Activated T-helper 1 cell treated with anti-CD3 and anti-CD28 coated beads, Interleukin-12 subunit alpha, Interleukin-12 subunit beta, Interleukin-2, Interleukin-4 antibody, amounts not matched to agents 30 ng/mL and 10 ng/mL and 1 ng/mL, durations not matched to agents 14 hours and 24 hours and 36 hours (primary cell): ENCODE results near the gene C11orf21. TPM values are rescaled to one million over a fixed set of nuclear protein-coding genes. Genes with fewer than 3 reads are reported as not detected.
"Not testable (repeated sequence)": the region's sequence is repeated elsewhere in the genome, so short reads cannot be mapped to it uniquely, and the experiment has no call there.

Experiments
- DNase-seq: peaks from one replicate; pipeline ENCODE4 v3.0.0; 2021; ENCODE audit warnings: low spot score
- H3K27ac Mint-ChIP-seq: one replicate; pipeline ENCODE4 v1.8.0; 2021; ENCODE audit warnings: mild to moderate bottlenecking, mixed read lengths
- H3K27me3 Mint-ChIP-seq: one replicate; pipeline ENCODE4 v1.8.0; 2022; ENCODE audit warnings: mild to moderate bottlenecking, moderate library complexity, mixed read lengths; ENCODE audit not compliant: insufficient read depth
- H3K36me3 Mint-ChIP-seq: one replicate; pipeline ENCODE4 v1.8.0; 2021; ENCODE audit warnings: low read depth, mixed read lengths
- H3K4me1 Mint-ChIP-seq: one replicate; pipeline ENCODE4 v1.8.0; 2021; ENCODE audit warnings: low read depth, mixed read lengths
- H3K4me3 Mint-ChIP-seq: one replicate; pipeline ENCODE4 v1.8.0; 2021; ENCODE audit warnings: mild to moderate bottlenecking, moderate library complexity, mixed read lengths
- H3K9me3 Mint-ChIP-seq: one replicate; pipeline ENCODE4 v1.8.0; 2021; ENCODE audit warnings: mixed read lengths
- intact Hi-C: fragments of 100-400 bp; cut with micrococcal nuclease; formaldehyde crosslinking; loops from one replicate; pipeline ENCODE4 v1.15.1; 2024
- total RNA-seq: library from RNA; stranded (reverse); gene quantifications from 2 replicates; pipeline ENCODE4 v1.2.3, GENCODE V29; 2022

The C11orf21 gene
- total RNA-seq, result 2.3 and 2.5 TPM in 2 replicates

- no peaks in the 10 kb centered on the region for H3K27me3 Mint-ChIP-seq
- peak; percentile 57 for DNase-seq
- peaks cover 39% of the 10 kb centered on the region for H3K4me1 Mint-ChIP-seq
- intact Hi-C loops, result loop anchor here (1.0 to 2.0 kb wide), 2 partner anchors 118 to 583 kb away; partner anchors contain the start of gene CDKN1C
- no peaks in the 10 kb centered on the region for H3K36me3 Mint-ChIP-seq
- no peaks in the 10 kb centered on the region for H3K9me3 Mint-ChIP-seq
- H3K27ac Mint-ChIP-seq, result peak within 1 kb of the TSS; percentile 91
- peak within 1 kb of the TSS; percentile 90 for H3K4me3 Mint-ChIP-seq
These were observed at the start of gene C11orf21, which contains the start of gene TSPAN32 for GRCh38 chr11:2301631-2302305. Gene C11orf21 (minus strand): TSS chr11:2301918. CDS start chr11:2301808, 110 bp downstream. Gene TSPAN32 (plus strand): TSS chr11:2302013. CDS start chr11:2302150, 137 bp downstream.

DNA sequence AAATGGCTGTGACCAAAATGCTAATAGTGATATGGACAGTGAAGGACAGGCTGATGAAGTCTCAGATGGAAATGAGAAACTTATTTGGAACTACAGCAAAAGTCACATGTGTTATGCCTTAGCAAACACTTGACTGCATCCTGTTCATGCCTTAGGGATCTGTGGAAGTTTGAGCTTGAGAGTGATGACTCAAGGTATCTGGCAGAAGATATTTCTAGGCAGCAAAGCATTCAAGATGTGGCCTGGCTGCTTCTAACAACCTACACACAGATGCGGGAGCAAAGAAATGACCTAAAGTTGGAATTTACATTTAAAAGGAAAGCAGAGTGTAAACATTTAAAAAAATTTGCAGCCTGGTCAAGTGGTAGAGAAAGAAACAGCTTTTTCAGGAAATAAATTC lies 47.3 kb upstream of the C11orf21 start:
- peaks cover 3% of the 10 kb centered on the region for H3K27me3 Mint-ChIP-seq
- peaks cover 5% of the 10 kb centered on the region for H3K9me3 Mint-ChIP-seq
- intact Hi-C loops, result no loop called here
- no peak overlapping the region for H3K27ac Mint-ChIP-seq
- DNase-seq, result no peak
- no peak overlapping the region for H3K4me3 Mint-ChIP-seq
- H3K36me3 Mint-ChIP-seq, result no peaks in the 10 kb centered on the region
- H3K4me1 Mint-ChIP-seq, result no peaks in the 10 kb centered on the region

GRCh38 chr11:2347308-2347830 lies 45.7 kb upstream of the C11orf21 start:
- no peak for DNase-seq
- Mint-ChIP-seq H3K36me3 (no peaks in the 10 kb centered on the region), H3K27me3 (peaks cover 3% of the 10 kb centered on the region), H3K4me3 (no peak overlapping the region), H3K27ac (no peak overlapping the region), H3K9me3 (peaks cover 5% of the 10 kb centered on the region), H3K4me1 (no peaks in the 10 kb centered on the region)
- intact Hi-C loops, result no loop called here

DNA sequence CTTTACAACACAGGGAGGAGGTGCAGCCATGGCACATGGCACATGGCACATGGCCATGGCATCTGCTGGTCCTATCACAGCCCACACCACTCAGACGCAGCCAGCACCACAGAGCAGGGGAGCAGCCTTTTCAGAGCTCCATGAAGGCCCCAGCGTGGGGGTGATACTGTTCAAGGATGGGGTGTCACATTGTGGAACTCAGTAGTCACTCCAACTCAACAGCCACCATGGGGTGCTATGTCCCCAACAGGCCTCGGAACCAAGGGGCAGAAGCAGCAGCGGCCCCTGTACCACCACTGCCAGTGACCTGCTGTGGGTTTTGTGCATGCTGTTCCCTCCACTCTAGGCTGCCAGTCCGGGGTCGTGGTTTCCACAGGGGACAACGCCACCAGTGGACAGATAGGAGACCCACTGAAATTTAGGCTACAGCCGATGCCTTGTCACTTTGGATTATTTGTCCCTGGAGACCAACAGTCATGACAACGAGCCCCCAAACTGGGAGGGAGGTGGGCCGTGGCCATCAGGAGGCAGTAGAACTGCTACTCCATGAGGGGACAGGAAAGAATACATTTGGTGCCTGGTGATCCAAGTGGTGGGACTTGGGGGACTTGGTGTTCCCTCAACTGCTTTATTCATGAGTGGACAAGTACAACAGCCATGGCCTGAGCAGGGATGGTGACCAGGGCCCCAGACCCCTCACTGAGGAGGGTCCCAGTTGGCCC lies 45.0 kb upstream of the C11orf21 start:
- H3K9me3 Mint-ChIP-seq, result peaks cover 5% of the 10 kb centered on the region
- H3K4me3 Mint-ChIP-seq, result no peak overlapping the region
- intact Hi-C loops, result no loop called here
- no peak overlapping the region for H3K27ac Mint-ChIP-seq
- no peak for DNase-seq
- peaks cover 3% of the 10 kb centered on the region for H3K27me3 Mint-ChIP-seq
- H3K36me3 Mint-ChIP-seq, result no peaks in the 10 kb centered on the region
- H3K4me1 Mint-ChIP-seq, result no peaks in the 10 kb centered on the region

- H3K4me1 Mint-ChIP-seq, result no peaks in the 10 kb centered on the region
- H3K27me3 Mint-ChIP-seq, result peaks cover 3% of the 10 kb centered on the region
- no peaks in the 10 kb centered on the region for H3K36me3 Mint-ChIP-seq
- intact Hi-C loops, result no loop called here
- no peak for DNase-seq
- H3K27ac Mint-ChIP-seq, result no peak overlapping the region
- no peak overlapping the region for H3K4me3 Mint-ChIP-seq
- H3K9me3 Mint-ChIP-seq, result peaks cover 5% of the 10 kb centered on the region
These were observed 44.3 kb upstream of the C11orf21 start for GRCh38 chr11:2346014-2346413.

DNA sequence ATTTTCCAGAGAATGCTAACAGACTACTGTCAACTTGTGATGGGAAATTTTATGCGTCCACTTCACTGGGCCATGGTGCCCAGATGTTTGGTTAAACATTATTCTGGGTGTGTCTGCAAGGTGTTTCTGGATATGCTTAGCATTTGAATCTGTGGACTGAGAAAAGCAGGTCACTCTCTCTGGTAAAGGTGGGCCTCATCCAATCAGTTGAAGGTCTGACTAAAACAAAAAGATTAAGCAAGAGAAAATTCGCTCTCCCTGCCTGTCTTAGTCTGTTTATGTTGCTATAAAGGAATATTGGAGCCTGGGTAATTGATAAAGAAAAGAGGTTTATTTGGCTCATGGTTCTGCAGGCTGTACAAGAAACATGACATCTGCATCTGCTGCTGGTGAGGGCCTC lies 43.3 kb upstream of the C11orf21 start:
- intact Hi-C loops, result no loop called here
- Mint-ChIP-seq H3K4me1 (no peaks in the 10 kb centered on the region), H3K27me3 (peaks cover 3% of the 10 kb centered on the region), H3K9me3 (peaks cover 5% of the 10 kb centered on the region), H3K27ac (no peak overlapping the region), H3K4me3 (no peak overlapping the region), H3K36me3 (no peaks in the 10 kb centered on the region)
- DNase-seq, result no peak

DNA sequence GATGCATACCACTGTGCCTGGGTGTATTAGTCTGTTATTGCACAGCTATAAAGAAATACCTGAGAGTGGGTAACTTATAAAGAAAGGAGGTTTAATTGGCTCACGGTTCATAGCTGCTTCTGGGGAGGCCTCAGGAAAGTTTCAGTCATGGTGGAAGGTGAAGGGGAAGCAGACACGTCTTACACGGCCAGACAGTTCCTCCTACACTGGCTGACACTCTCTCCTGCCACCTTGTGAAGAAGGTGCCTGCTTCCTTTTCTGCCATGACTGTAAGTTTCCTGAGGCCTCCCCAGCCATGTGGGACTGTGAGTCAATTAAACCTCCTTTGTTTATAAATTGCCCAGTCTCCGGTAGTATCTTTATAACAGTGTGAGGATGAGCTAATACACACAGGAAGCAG lies 41.8 kb upstream of the C11orf21 start:
- Mint-ChIP-seq H3K9me3 (no peaks in the 10 kb centered on the region), H3K4me3 (no peak overlapping the region), H3K27me3 (peaks cover 2% of the 10 kb centered on the region), H3K36me3 (no peaks in the 10 kb centered on the region), H3K27ac (no peak overlapping the region), H3K4me1 (no peaks in the 10 kb centered on the region)
- no peak for DNase-seq
- intact Hi-C loops, result no loop called here

GRCh38 chr11:2342981-2343380 lies 41.3 kb upstream of the C11orf21 start:
- Mint-ChIP-seq H3K4me1 (no peaks in the 10 kb centered on the region), H3K9me3 (no peaks in the 10 kb centered on the region), H3K4me3 (no peak overlapping the region)

GRCh38 chr11:2342557-2342956 lies 40.8 kb upstream of the C11orf21 start:
- H3K27me3 Mint-ChIP-seq, result peaks cover 2% of the 10 kb centered on the region
- intact Hi-C loops, result no loop called here
- H3K4me1 Mint-ChIP-seq, result no peaks in the 10 kb centered on the region
- no peak overlapping the region for H3K4me3 Mint-ChIP-seq
- no peak overlapping the region for H3K27ac Mint-ChIP-seq
- no peak for DNase-seq
- no peaks in the 10 kb centered on the region for H3K9me3 Mint-ChIP-seq
- H3K36me3 Mint-ChIP-seq, result no peaks in the 10 kb centered on the region

More at GRCh38 chr11:2342981-2343380, 41.3 kb upstream of the C11orf21 start:
- intact Hi-C loops, result no loop called here
- Mint-ChIP-seq H3K27me3 (peaks cover 2% of the 10 kb centered on the region), H3K27ac (no peak overlapping the region), H3K36me3 (no peaks in the 10 kb centered on the region)
- no peak for DNase-seq

DNA sequence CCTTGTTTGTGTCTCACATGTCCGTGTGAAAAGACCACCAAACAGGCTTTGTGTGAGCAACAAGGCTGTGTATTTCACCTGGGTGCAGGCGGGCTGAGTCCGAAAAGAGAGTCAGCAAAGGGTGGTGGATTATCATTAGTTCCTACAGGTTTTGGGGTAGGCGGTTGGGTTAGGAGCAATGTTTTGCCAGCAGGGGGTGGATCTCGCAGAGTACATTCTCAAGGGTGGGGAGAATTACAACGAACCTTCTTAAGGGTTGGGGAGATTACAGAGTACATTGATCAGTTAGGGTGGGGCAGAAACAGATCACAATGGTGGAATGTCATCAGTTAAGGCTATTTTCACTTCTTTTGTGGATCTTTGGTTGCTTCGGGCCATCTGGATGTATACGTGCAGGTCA lies 37.0 kb upstream of the C11orf21 start:
- DNase-seq, H3K36me3 Mint-ChIP-seq, H3K4me1 Mint-ChIP-seq, H3K4me3 Mint-ChIP-seq, H3K27ac Mint-ChIP-seq, H3K9me3 Mint-ChIP-seq, intact Hi-C loops: not testable (repeated sequence)
- H3K27me3 Mint-ChIP-seq, result peaks cover 11% of the 10 kb centered on the region

DNA sequence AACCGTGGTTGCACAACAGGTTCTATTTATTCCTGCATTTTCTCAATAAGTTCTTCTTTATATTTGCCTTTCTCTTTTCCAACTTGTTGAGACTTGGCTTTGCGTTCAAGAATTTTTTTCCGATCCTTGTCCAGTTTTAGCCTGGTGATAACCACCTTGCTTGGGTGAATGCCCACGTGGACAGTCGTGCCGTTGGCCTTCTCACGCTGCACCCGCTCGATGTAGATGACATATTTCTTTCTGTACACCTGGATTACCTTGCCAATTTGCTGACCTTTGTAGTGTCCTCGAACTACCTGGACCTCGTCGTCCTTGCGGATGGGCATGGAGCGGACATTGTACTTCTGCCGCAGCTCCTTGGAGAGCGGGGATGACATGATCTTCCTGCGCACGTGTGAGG lies 33.6 kb upstream of the C11orf21 start:
- peaks cover 11% of the 10 kb centered on the region for H3K27me3 Mint-ChIP-seq
- H3K36me3 Mint-ChIP-seq, H3K27ac Mint-ChIP-seq, intact Hi-C loops, H3K4me1 Mint-ChIP-seq, DNase-seq, H3K4me3 Mint-ChIP-seq: not testable (repeated sequence)
- H3K9me3 Mint-ChIP-seq, result peaks cover 11% of the 10 kb centered on the region

DNA sequence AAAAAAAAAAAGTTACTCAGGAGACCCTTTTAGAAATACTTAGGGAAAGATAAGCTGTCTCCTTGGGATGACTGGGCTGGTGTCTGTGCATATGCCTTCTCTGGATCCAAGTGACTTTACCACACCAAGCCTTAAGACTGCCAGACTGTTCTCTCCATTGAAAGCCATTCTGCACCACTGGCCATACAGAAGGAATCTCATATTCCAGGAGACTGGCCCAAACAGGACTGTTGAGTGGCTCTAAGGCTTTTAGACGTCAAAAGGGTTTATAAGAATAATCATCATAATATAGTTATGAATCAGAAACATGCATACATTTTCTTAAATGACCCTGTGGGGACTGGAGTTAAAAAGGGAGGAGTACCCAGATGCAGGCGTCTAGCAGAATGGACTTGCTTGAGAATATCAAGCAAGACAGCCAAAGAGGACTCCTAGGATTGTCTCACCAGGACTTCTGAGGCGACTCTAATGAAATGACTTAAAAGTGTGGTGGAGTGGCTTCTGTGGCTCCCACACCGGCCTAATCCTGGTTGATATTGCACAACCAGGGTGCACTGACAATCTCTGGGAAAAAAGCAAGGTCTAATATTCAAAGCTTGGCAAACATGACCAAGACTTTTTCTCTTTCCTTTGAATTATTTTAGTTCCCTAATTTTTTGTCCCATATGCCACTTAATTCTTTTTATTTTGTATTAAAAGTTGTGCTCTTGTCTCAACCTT lies 31.9 kb upstream of the C11orf21 start:
- H3K27ac Mint-ChIP-seq, intact Hi-C loops, H3K4me1 Mint-ChIP-seq, H3K27me3 Mint-ChIP-seq, H3K4me3 Mint-ChIP-seq, DNase-seq, H3K36me3 Mint-ChIP-seq: not testable (repeated sequence)
- H3K9me3 Mint-ChIP-seq, result peaks cover 11% of the 10 kb centered on the region

GRCh38 chr11:2332569-2332968 lies 30.9 kb upstream of the C11orf21 start:
- H3K4me3 Mint-ChIP-seq, DNase-seq, H3K4me1 Mint-ChIP-seq, H3K27ac Mint-ChIP-seq, H3K27me3 Mint-ChIP-seq, intact Hi-C loops, H3K36me3 Mint-ChIP-seq: not testable (repeated sequence)
- peaks cover 11% of the 10 kb centered on the region for H3K9me3 Mint-ChIP-seq
